HL-60 (cell line): ENCODE data around the gene APOBEC2.

Experiments used
- DNase-seq, 2 experiments: peaks; one replicate each; pipeline ENCODE4 v3.0.0-alpha.2; 2010 to 2020; ENCODE audit warnings: low read depth in 1 of 2, low spot score in 1 of 2
- H3K27ac ChIP-seq: fragments of 250-450 bp; sonication (Bioruptor Pico); replicated peaks from 2 replicates; pipeline ENCODE4 v1.5.1; 2020; ENCODE audit warnings: mild to moderate bottlenecking, moderate library complexity
- H3K27me3 ChIP-seq: fragments of 250-450 bp; sonication (Bioruptor Pico); 2 replicates; pipeline ENCODE4 v1.5.1; 2021; ENCODE audit warnings: mild to moderate bottlenecking, moderate library complexity; ENCODE audit not compliant: insufficient read depth, poor library complexity, severe bottlenecking
- H3K4me3 ChIP-seq: replicated peaks from 2 replicates; pipeline ENCODE4 v1.5.1; 2011; ENCODE audit warnings: mild to moderate bottlenecking, control low read depth, low read length; ENCODE audit not compliant: insufficient read depth
- GABPA ChIP-seq: IDR thresholded peaks from 2 replicates; pipeline ENCODE4 v1.6.1; 2012; ENCODE audit warnings: low read depth
- POLR2AphosphoS5 ChIP-seq: IDR thresholded peaks from 2 replicates; pipeline ENCODE4 v1.6.1; 2012; ENCODE audit warnings: low read depth
- REST ChIP-seq: IDR thresholded peaks from 2 replicates; pipeline ENCODE4 v1.6.1; 2012; ENCODE audit warnings: low read depth; ENCODE audit not compliant: insufficient replicate concordance
- SPI1 ChIP-seq: IDR thresholded peaks from 2 replicates; pipeline ENCODE4 v1.6.1; 2012; ENCODE audit warnings: low read depth, mild to moderate bottlenecking, borderline replicate concordance
- TF ChIP-seq, protein P1 (sequence below): IDR thresholded peaks from one replicate; pipeline ENCODE4 v1.5.1; 2011; ENCODE audit warnings: low read length, control low read depth, inconsistent platforms; ENCODE audit not compliant: insufficient read depth

The APOBEC2 gene

DNA sequence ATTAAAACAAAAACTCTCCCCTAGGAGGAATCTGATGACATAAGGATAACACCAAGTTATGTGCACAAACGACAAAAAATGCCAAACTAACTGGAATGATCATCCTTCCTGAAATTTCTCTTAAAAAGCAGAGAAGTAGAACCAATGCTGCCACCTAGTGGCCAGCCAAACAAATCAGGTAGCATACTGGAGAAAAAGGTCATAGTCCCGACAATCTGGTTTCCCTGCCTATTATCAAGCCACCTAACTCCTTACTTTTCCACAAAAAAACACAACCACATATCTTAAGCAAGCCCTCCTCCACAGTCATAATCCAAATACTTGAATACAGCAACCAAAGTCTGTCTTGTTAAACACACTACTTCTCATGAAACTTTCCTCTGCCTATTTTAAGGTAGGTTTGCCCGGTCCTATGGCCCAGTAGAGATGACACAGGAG, 13.9 kb downstream of the APOBEC2 start:
- no peak for TF ChIP-seq GABPA
- TF ChIP-seq POLR2AphosphoS5 = no peak
- TF ChIP-seq, protein P1, sequence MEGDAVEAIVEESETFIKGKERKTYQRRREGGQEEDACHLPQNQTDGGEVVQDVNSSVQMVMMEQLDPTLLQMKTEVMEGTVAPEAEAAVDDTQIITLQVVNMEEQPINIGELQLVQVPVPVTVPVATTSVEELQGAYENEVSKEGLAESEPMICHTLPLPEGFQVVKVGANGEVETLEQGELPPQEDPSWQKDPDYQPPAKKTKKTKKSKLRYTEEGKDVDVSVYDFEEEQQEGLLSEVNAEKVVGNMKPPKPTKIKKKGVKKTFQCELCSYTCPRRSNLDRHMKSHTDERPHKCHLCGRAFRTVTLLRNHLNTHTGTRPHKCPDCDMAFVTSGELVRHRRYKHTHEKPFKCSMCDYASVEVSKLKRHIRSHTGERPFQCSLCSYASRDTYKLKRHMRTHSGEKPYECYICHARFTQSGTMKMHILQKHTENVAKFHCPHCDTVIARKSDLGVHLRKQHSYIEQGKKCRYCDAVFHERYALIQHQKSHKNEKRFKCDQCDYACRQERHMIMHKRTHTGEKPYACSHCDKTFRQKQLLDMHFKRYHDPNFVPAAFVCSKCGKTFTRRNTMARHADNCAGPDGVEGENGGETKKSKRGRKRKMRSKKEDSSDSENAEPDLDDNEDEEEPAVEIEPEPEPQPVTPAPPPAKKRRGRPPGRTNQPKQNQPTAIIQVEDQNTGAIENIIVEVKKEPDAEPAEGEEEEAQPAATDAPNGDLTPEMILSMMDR = peak; percentile 59

DNA sequence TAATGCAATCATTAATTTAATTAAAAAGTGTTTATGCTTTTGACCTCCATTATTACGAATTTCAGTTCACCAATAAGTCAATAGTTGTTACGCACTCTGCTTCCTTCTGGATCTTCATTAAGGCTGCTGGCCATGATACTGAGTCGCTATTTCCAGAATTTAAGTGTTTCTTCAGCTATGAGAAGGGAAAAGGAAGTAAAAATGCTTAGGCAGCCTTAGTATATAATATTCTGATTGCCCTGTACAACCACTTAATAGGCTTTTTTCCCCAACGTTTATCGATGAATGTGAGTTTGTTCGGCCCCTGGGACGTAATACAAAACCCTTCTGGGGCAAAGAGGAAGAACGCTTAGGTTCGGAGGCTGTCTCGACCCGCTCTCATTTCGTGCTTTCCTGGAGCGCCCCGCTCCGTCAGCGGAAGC, 18.5 kb downstream of the APOBEC2 start:
- Histone ChIP-seq H3K27ac (peak overlapping the region; percentile 98), H3K27me3 (no peaks in the 10 kb centered on the region), H3K4me3 (peak overlapping the region; percentile 64)
- TF ChIP-seq REST (no peak), POLR2AphosphoS5 (peak; percentile 94; the same call in 1 of the 2 replicates)
- no peak for DNase-seq

More for the DNA sequence above, 13.9 kb downstream of the APOBEC2 start:
- Histone ChIP-seq H3K27ac (no peak overlapping the region), H3K27me3 (no peaks in the 10 kb centered on the region), H3K4me3 (no peak overlapping the region)
- DNase-seq = peak in 1 of 2 experiments; percentile 53

GRCh38 chr6:41071923-41072835, 19.2 kb downstream of the APOBEC2 start, which contains the start of gene OARD1:
OARD1 (minus strand) TSS chr6:41072356; CDS start chr6:41071634, 722 bp downstream.
- peak within 1 kb of the TSS; percentile 82 for H3K4me3 ChIP-seq
- TF ChIP-seq SPI1 (no peak), REST (peak; percentile 38), GABPA (peak; percentile 85), POLR2AphosphoS5 (peak; percentile 91)
- H3K27me3 ChIP-seq = no peaks in the 10 kb centered on the region
- H3K27ac ChIP-seq = peak within 1 kb of the TSS; percentile 98
- DNase-seq = peak; percentile 83 to 99

DNA sequence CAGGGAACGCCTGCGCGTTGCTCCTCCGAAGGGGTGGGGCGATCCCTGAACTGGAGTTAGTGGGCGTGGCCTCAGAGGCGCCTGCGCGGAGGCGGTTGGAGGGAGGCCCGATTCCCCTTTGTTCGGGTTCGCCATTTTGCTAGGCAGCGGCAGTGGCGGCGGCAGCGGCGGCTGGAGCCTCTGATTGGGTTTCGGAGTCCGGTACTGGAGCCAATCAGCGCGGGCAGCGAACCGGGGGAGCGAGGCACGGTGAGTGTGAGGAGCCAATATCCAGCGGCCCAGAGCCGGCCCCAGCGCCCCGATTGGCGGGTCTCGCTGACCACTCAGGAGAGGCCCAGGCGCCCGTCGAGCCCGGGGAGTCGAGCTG, 19.8 kb downstream of the APOBEC2 start, which contains the start of gene NFYA:
Gene NFYA, plus strand, starts transcription at position 139 of the 367 bp plus-strand sequence. CDS start 6,116 bp downstream, outside the sequence.
- no peak for TF ChIP-seq SPI1
- TF ChIP-seq, protein P1 = no peak
- no peak for TF ChIP-seq POLR2AphosphoS5
- no peak for TF ChIP-seq REST
- TF ChIP-seq GABPA = no peak
- peak within 1 kb of the TSS; percentile 98 for H3K27ac ChIP-seq
- H3K27me3 ChIP-seq = no peaks in the 10 kb centered on the region
- DNase-seq = peak in 1 of 2 experiments; percentile 97
- H3K4me3 ChIP-seq = peak within 1 kb of the TSS; percentile 82
